H9 (cell line): Measurements from ENCODE around the gene ATOH7. TPM values are rescaled to one million over a fixed set of nuclear protein-coding genes. Genes with fewer than 3 reads are reported as not detected.

ENCODE experiments used
- DNase-seq: peaks from one replicate; pipeline ENCODE4 v3.0.0-alpha.2; 2017
- H2AFZ ChIP-seq: one replicate; pipeline ENCODE4 v1.6.1; 2013; ENCODE audit warnings: mild to moderate bottlenecking, low read length, control low read depth, moderate library complexity
- H2AK5ac ChIP-seq: 2 replicates; pipeline ENCODE4 v1.6.1; 2013; ENCODE audit warnings: low read length, control low read depth, mixed read lengths; ENCODE audit not compliant: insufficient read length
- H2BK120ac ChIP-seq: one replicate; pipeline ENCODE4 v1.6.1; 2013; ENCODE audit warnings: low read depth, mild to moderate bottlenecking, low read length, control low read depth, inconsistent platforms; ENCODE audit not compliant: poor library complexity, severe bottlenecking
- H2BK12ac ChIP-seq: 2 replicates; pipeline ENCODE4 v1.6.1; 2013; ENCODE audit warnings: low read length, control low read depth, mixed read lengths, low read depth; ENCODE audit not compliant: insufficient read length
- H2BK15ac ChIP-seq: 2 replicates; pipeline ENCODE4 v1.6.1; 2013; ENCODE audit warnings: low read depth, low read length, control low read depth
- H2BK20ac ChIP-seq: one replicate; pipeline ENCODE4 v1.6.1; 2013; ENCODE audit warnings: low read depth, mild to moderate bottlenecking, low read length, control low read depth, inconsistent platforms; ENCODE audit not compliant: poor library complexity, severe bottlenecking
- H2BK5ac ChIP-seq: 2 replicates; pipeline ENCODE4 v1.6.1; 2013; ENCODE audit warnings: low read length, control low read depth, mixed read lengths; ENCODE audit not compliant: insufficient read length
- H3K14ac ChIP-seq: 2 replicates; pipeline ENCODE4 v1.6.1; 2013; ENCODE audit warnings: low read length, control low read depth; ENCODE audit not compliant: insufficient read depth
- H3K18ac ChIP-seq: 2 replicates; pipeline ENCODE4 v1.6.1; 2013; ENCODE audit warnings: low read depth, mild to moderate bottlenecking, mixed read lengths, low read length, control low read depth; ENCODE audit not compliant: insufficient read length
- H3K23ac ChIP-seq: 2 replicates; pipeline ENCODE4 v1.6.1; 2013; ENCODE audit warnings: low read length, control low read depth, mixed read lengths, low read depth; ENCODE audit not compliant: insufficient read length
- H3K23me2 ChIP-seq: 2 replicates; pipeline ENCODE4 v1.6.1; 2013; ENCODE audit warnings: low read depth, mild to moderate bottlenecking, mixed read lengths, low read length, control low read depth; ENCODE audit not compliant: insufficient read length, poor library complexity, severe bottlenecking
- H3K27ac ChIP-seq: 2 replicates; pipeline ENCODE4 v1.5.1; 2013; ENCODE audit warnings: low read length, control low read depth, mixed read lengths, low read depth; ENCODE audit not compliant: insufficient read length
- H3K27me3 ChIP-seq: 2 replicates; pipeline ENCODE4 v1.6.1; 2013; ENCODE audit warnings: low read length, control low read depth, inconsistent platforms; ENCODE audit not compliant: insufficient read depth
- H3K4ac ChIP-seq: 2 replicates; pipeline ENCODE4 v1.6.1; 2013; ENCODE audit warnings: low read depth, mild to moderate bottlenecking, control low read depth, inconsistent platforms, low read length, moderate library complexity
- H3K4me1 ChIP-seq: 2 replicates; pipeline ENCODE4 v1.6.1; 2013; ENCODE audit warnings: low read length, control low read depth, inconsistent platforms; ENCODE audit not compliant: insufficient read depth
- H3K4me2 ChIP-seq: 2 replicates; pipeline ENCODE4 v1.6.1; 2013; ENCODE audit warnings: low read length, control low read depth, mixed read lengths; ENCODE audit not compliant: insufficient read length, insufficient read depth
- H3K56ac ChIP-seq: 2 replicates; pipeline ENCODE4 v1.6.1; 2013; ENCODE audit warnings: low read depth, mild to moderate bottlenecking, mixed read lengths, low read length, control low read depth; ENCODE audit not compliant: insufficient read length
- H3K79me1 ChIP-seq: 2 replicates; pipeline ENCODE4 v1.6.1; 2013; ENCODE audit warnings: low read depth, mild to moderate bottlenecking, moderate library complexity, low read length, control low read depth, inconsistent platforms; ENCODE audit not compliant: insufficient read depth, poor library complexity, severe bottlenecking
- H3K79me2 ChIP-seq: 2 replicates; pipeline ENCODE4 v1.6.1; 2013; ENCODE audit warnings: low read length, control low read depth, inconsistent platforms; ENCODE audit not compliant: insufficient read depth
- H3K9ac ChIP-seq: 2 replicates; pipeline ENCODE4 v1.6.1; 2013; ENCODE audit warnings: low read length, control low read depth, mixed read lengths; ENCODE audit not compliant: insufficient read length; ENCODE audit errors: extremely low read depth
- H3K9me3 ChIP-seq: one replicate; pipeline ENCODE4 v1.6.1; 2013; ENCODE audit warnings: low read depth, low read length, inconsistent platforms; ENCODE audit not compliant: control insufficient read depth
- H3T11ph ChIP-seq: one replicate; pipeline ENCODE4 v1.6.1; 2013; ENCODE audit warnings: mild to moderate bottlenecking, low read length, control low read depth, inconsistent platforms
- H4K20me1 ChIP-seq: one replicate; pipeline ENCODE4 v1.6.1; 2013; ENCODE audit not compliant: control insufficient read depth, insufficient read length, insufficient read depth
- H4K5ac ChIP-seq: 2 replicates; pipeline ENCODE4 v1.6.1; 2013; ENCODE audit warnings: low read depth, mild to moderate bottlenecking, mixed read lengths, low read length, control low read depth; ENCODE audit not compliant: insufficient read length
- H4K8ac ChIP-seq: replicated peaks from 2 replicates; pipeline ENCODE4 v1.6.1; 2013; ENCODE audit warnings: low read length, control low read depth, mixed read lengths, low read depth; ENCODE audit not compliant: insufficient read length
- H4K91ac ChIP-seq: 2 replicates; pipeline ENCODE4 v1.6.1; 2013; ENCODE audit warnings: low read depth, mild to moderate bottlenecking, moderate library complexity, mixed read lengths, low read length, control low read depth; ENCODE audit not compliant: insufficient read length
- H3K27ac Mint-ChIP-seq, 3 experiments: 2 replicates in 2 of 3; 3 replicates in 1 of 3; pipeline ENCODE4 v1.8.0; 2020 to 2021; ENCODE audit warnings: mixed read lengths in 3 of 3, mild to moderate bottlenecking in 1 of 3, moderate library complexity in 1 of 3
- H3K27me3 Mint-ChIP-seq: 2 replicates; pipeline ENCODE4 v1.8.0; 2021; ENCODE audit warnings: low read depth, mild to moderate bottlenecking, moderate library complexity, mixed read lengths
- H3K36me3 Mint-ChIP-seq, 3 experiments: 2 replicates in 2 of 3; 3 replicates in 1 of 3; pipeline ENCODE4 v1.8.0; 2020 to 2021; ENCODE audit warnings: low read depth in 3 of 3, mixed read lengths in 3 of 3; ENCODE audit not compliant: insufficient read depth in 1 of 3
- H3K4me1 Mint-ChIP-seq, 2 experiments: 2 replicates each; pipeline ENCODE4 v1.8.0; 2020; ENCODE audit warnings: mixed read lengths in 2 of 2
- H3K4me3 Mint-ChIP-seq, 2 experiments: 2 replicates in 1 of 2; 3 replicates in 1 of 2; pipeline ENCODE4 v1.8.0; 2020 to 2021; ENCODE audit warnings: mild to moderate bottlenecking in 2 of 2, mixed read lengths in 2 of 2, moderate library complexity in 1 of 2
- H3K9me3 Mint-ChIP-seq, 2 experiments: 2 replicates in 1 of 2; 3 replicates in 1 of 2; pipeline ENCODE4 v1.8.0; 2020; ENCODE audit warnings: mild to moderate bottlenecking in 2 of 2, mixed read lengths in 2 of 2, moderate library complexity in 1 of 2
- WGBS: extraction: QIAGEN DNeasy Blood & Tissue Kit; methylation state at CpG from one replicate; pipeline ENCODE4 v1.1.7; 2013; ENCODE audit warnings: missing lambda C conversion rate, low lambda C conversion rate, mixed read lengths; ENCODE audit not compliant: insufficient read length; ENCODE audit errors: extremely low coverage; 5-methylcytosine and 5-hydroxymethylcytosine counted together
- total RNA-seq: library from RNA; stranded (reverse); gene quantifications from 2 replicates; pipeline ENCODE4 v1.2.1, GENCODE V29; 2021
- TF ChIP-seq, protein P1 (sequence below): fragments of 200-600 bp; sonication (generic); conservative IDR thresholded peaks from 3 replicates; pipeline ENCODE4 v1.8.0; 2021; ENCODE audit warnings: antibody characterized with exemption, mild to moderate bottlenecking

Gene ATOH7
- total RNA-seq, 1 experiment from 2014 or later, result 0.20 TPM

DNA sequence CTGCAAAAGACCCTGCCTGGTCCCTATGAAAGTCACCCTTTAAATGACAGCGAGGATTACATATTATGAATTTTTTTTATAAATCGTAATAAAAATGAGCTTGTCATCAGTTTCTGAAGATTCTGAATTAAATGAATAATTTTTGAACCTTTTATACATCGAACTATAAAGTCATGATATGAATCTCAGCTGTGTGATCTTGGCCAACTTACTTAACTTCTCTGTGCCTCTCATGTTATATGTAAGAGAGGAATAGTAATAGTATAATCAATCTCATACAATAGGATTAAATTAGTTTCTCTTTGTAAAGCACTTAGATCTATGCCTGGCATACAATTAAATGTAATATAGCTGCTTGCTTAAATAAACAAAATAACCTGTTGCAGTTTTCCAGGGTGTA, 5.3 kb upstream of the ATOH7 start:
- Histone ChIP-seq H3K4ac (no peak overlapping the region), H2BK15ac (no peak overlapping the region), H2AFZ (no peak overlapping the region), H2BK5ac (no peak overlapping the region), H3K27me3 (no peaks in the 10 kb centered on the region; the same call in 1 of the 2 replicates), H2BK120ac (no peak overlapping the region), H3K56ac (no peak overlapping the region), H4K8ac (no peak overlapping the region), H3K27ac (no peak overlapping the region), H4K91ac (no peak overlapping the region), H2BK12ac (no peak overlapping the region), H3K4me1 (no peaks in the 10 kb centered on the region), H3K9me3 (no peaks in the 10 kb centered on the region), H3K23ac (no peak overlapping the region), H3K14ac (no peak overlapping the region), H3K79me2 (no peaks in the 10 kb centered on the region), H3T11ph (no peak overlapping the region), H2BK20ac (no peak overlapping the region), H3K4me2 (no peak overlapping the region), H3K23me2 (peaks cover 1% of the 10 kb centered on the region), H2AK5ac (no peak overlapping the region), H3K79me1 (no peaks in the 10 kb centered on the region), H4K20me1 (no peaks in the 10 kb centered on the region), H3K9ac (no peak overlapping the region), H4K5ac (no peak overlapping the region), H3K18ac (no peak overlapping the region)
- Mint-ChIP-seq H3K9me3 (no peaks in the 10 kb centered on the region), H3K27ac (no peak overlapping the region), H3K27me3 (peaks cover 20% of the 10 kb centered on the region), H3K36me3 (no peaks in the 10 kb centered on the region), H3K4me3 (no peak overlapping the region), H3K4me1 (peaks cover 1% of the 10 kb centered on the region in 2 experiments)
- no CpG with 5 or more reads among the region's 3 CpGs for WGBS
- TF ChIP-seq, protein P1, sequence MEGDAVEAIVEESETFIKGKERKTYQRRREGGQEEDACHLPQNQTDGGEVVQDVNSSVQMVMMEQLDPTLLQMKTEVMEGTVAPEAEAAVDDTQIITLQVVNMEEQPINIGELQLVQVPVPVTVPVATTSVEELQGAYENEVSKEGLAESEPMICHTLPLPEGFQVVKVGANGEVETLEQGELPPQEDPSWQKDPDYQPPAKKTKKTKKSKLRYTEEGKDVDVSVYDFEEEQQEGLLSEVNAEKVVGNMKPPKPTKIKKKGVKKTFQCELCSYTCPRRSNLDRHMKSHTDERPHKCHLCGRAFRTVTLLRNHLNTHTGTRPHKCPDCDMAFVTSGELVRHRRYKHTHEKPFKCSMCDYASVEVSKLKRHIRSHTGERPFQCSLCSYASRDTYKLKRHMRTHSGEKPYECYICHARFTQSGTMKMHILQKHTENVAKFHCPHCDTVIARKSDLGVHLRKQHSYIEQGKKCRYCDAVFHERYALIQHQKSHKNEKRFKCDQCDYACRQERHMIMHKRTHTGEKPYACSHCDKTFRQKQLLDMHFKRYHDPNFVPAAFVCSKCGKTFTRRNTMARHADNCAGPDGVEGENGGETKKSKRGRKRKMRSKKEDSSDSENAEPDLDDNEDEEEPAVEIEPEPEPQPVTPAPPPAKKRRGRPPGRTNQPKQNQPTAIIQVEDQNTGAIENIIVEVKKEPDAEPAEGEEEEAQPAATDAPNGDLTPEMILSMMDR, result no peak
- DNase-seq, result no peak
